Activated gamma-delta T cell treated with Interleukin-2 at 50 U/mL for 16 hours (primary cell): ENCODE data around the gene BRINP2.

Experiments used
- DNase-seq: peaks from one replicate; pipeline ENCODE4 v3.0.0-alpha.2; 2020

The BRINP2 gene

GRCh38 chr1:177329871-177330270 lies 159.1 kb downstream of the BRINP2 start:
- no peak for DNase-seq
